Nephron (organoid): Measurements from ENCODE around the gene FBXO31.
A peak's percentile ranks its signal among the peaks of the same experiment; 100 is the strongest.

Experiments used
- H3K27ac Mint-ChIP-seq, 3 experiments: 2 replicates each; pipeline ENCODE4 v1.8.0; 2020; ENCODE audit warnings: mixed read lengths in 3 of 3, mild to moderate bottlenecking in 2 of 3, moderate library complexity in 1 of 3
- H3K27me3 Mint-ChIP-seq: 2 replicates; pipeline ENCODE4 v1.8.0; 2021; ENCODE audit warnings: low read depth, mild to moderate bottlenecking, moderate library complexity, mixed read lengths
- H3K36me3 Mint-ChIP-seq: 2 replicates; pipeline ENCODE4 v1.8.0; 2020; ENCODE audit warnings: low read depth, mixed read lengths
- H3K4me1 Mint-ChIP-seq: 2 replicates; pipeline ENCODE4 v1.8.0; 2020; ENCODE audit warnings: mixed read lengths
- H3K4me3 Mint-ChIP-seq, 3 experiments: 2 replicates each; pipeline ENCODE4 v1.8.0; 2020; ENCODE audit warnings: mild to moderate bottlenecking in 3 of 3, mixed read lengths in 3 of 3, moderate library complexity in 2 of 3
- H3K9me3 Mint-ChIP-seq: 2 replicates; pipeline ENCODE4 v1.8.0; 2020; ENCODE audit warnings: mixed read lengths
- TF ChIP-seq, protein P1 (sequence below), 3 experiments: fragments of 200-600 bp; sonication (generic); IDR thresholded peaks; one replicate each; pipeline ENCODE4 v1.5.0; 2021; ENCODE audit warnings: antibody characterized with exemption in 3 of 3; ENCODE audit not compliant: unreplicated experiment in 3 of 3

The FBXO31 gene

DNA sequence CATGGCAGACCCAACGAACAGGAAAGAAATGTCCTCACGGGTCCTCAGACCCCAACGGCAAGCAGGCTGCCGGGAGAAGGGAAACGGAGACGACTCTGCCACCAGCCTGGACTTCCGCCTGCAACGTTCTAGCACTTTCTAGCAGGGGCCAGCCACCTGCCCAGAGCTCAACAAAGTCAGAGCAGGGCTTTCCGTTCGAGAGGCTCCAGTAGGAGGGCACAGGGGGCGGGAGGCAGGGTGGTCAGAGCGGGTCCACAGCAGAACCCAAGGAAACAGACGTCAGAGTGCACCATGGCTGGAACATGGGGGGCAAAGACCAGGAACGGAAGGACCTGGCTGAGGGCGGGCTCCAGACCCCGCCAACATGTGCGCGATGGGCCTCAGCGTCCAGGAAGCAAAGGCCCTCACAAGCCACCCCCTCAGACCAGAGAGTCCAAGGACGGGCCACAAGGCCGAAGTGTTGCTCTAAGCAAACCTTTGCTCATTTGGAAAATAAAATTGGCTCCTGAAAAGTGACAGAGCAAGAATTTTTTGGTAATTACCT is 37.0 kb downstream of the FBXO31 start:
- H3K4me3 Mint-ChIP-seq = no peak overlapping the region
- no peaks in the 10 kb centered on the region for H3K9me3 Mint-ChIP-seq
- peaks cover 16% of the 10 kb centered on the region for H3K36me3 Mint-ChIP-seq
- H3K27ac Mint-ChIP-seq = no peak overlapping the region
- H3K4me1 Mint-ChIP-seq = peaks cover 12% of the 10 kb centered on the region
- TF ChIP-seq, protein P1, sequence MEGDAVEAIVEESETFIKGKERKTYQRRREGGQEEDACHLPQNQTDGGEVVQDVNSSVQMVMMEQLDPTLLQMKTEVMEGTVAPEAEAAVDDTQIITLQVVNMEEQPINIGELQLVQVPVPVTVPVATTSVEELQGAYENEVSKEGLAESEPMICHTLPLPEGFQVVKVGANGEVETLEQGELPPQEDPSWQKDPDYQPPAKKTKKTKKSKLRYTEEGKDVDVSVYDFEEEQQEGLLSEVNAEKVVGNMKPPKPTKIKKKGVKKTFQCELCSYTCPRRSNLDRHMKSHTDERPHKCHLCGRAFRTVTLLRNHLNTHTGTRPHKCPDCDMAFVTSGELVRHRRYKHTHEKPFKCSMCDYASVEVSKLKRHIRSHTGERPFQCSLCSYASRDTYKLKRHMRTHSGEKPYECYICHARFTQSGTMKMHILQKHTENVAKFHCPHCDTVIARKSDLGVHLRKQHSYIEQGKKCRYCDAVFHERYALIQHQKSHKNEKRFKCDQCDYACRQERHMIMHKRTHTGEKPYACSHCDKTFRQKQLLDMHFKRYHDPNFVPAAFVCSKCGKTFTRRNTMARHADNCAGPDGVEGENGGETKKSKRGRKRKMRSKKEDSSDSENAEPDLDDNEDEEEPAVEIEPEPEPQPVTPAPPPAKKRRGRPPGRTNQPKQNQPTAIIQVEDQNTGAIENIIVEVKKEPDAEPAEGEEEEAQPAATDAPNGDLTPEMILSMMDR (IDR thresholded peaks at IDR 0.05; ENCODE audit: unreplicated experiment in 3 of 3) = no peak
- H3K27me3 Mint-ChIP-seq = no peaks in the 10 kb centered on the region

DNA sequence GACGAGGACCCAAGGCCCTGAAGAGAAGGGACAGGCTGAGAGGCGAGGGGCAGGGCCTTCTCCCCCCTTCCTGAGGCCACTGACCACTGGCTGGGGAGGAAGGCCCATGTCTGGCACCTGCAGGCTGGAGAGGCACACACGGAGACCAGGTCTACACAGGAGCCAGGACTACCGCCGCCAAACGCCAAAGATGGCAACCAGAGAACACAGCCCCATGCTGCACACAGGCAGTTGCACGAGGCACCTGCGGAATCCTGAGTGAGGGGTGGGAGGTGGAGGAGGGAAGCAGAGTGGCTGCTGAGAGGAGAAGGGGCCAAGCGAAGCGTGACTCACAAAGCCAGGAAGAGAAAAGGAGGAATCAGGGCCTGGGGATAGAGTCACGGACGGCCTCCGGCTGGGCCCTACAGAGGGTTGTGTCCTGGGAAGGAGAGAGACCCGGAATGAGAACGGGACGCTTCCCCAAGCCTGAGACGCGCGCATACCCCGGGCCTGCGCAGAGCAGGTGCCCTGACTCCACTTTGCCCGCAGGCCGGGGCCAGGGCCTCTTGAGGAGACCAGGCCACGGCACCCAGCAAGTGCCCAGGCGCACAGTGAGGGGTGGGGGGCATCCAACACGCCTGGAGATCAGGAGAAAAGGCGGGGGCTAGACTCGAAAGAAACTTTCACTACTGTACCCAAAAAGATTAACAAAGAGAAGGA is 37.7 kb downstream of the FBXO31 start:
- peaks cover 12% of the 10 kb centered on the region for H3K4me1 Mint-ChIP-seq
- H3K27me3 Mint-ChIP-seq = no peaks in the 10 kb centered on the region

DNA sequence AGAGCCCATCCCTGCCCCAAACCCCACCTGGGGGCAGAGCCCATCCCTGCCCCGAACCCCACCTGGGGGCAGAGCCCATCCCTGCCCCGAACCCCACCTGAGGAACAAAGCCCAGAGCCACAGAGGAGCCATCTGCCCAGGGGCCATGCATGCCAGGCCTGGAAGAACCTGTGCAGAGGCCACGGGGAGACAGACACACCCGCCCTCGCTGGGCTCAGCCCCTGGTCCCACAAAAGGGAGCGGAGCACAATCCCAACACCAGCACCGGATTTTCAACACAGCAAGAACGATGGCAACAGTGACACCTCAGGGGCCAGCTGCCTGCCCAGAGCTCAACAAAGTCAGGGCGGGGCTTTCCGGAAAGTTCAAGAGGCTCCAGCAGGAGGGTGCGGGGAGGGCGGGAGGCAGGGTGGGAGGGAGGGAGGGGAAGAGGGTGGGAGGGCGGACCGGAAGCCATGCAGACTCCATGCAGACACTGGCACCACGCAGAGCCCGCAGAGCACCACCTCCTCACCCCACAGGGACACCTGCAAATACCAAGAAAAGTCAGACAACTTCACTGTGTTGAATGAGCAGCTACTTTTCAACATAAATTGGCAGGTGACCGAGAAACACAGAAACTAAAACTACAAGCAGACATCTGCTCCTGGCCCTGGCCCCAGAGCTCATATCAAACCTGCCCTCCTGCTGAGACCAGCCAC is 38.5 kb downstream of the FBXO31 start:
- Mint-ChIP-seq H3K9me3 (no peaks in the 10 kb centered on the region), H3K27ac (peak overlapping the region; percentile 60 to 90 (median 68)), H3K27me3 (no peaks in the 10 kb centered on the region), H3K4me3 (no peak overlapping the region), H3K36me3 (peaks cover 25% of the 10 kb centered on the region), H3K4me1 (peaks cover 7% of the 10 kb centered on the region)
- TF ChIP-seq, protein P1 (IDR thresholded peaks at IDR 0.05; ENCODE audit: unreplicated experiment in 3 of 3) = no peak

More for the DNA sequence above, 37.7 kb downstream of the FBXO31 start:
- Mint-ChIP-seq H3K36me3 (peaks cover 19% of the 10 kb centered on the region), H3K27ac (peak overlapping the region; percentile 60 to 90 (median 68)), H3K9me3 (no peaks in the 10 kb centered on the region), H3K4me3 (no peak overlapping the region)
- TF ChIP-seq, protein P1 (IDR thresholded peaks at IDR 0.05; ENCODE audit: unreplicated experiment in 3 of 3) = no peak

DNA sequence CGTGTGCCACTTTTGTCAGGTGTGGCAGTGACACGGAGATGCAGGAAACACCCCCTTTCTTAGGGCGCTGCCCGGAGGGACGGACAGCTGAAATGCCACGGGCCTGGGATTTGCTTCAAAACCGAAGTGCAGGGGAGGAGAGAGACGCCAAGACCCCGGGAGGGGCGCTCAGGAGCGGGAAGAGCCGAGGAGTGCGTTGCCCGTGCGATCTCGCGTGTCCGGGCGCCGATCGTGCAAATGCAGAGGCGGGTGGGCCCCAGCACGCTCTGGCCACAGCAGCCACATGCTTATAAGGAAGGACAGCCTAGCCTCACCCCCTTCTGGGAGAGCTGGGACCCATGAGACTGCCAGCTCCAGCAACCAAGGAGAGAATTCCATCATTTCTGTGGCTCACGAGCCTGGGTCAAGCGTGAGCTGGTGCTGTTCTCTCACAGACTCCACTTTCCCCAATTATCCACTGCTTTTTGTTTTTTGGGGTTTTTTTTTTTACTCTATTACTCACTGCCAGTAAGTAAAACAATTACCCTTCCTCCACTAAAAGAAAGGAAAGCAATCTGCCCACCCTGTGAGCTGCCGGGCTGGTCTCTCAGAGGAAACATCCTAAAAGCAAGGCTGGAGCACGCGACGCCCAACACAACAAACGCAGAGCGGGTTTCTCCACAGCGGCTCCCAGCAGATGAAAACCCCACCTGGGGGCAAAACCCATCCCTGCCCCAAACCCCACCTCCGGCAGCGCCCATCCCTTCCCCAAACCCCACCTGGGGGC is 39.2 kb downstream of the FBXO31 start:
- H3K9me3 Mint-ChIP-seq = no peaks in the 10 kb centered on the region
- no peak overlapping the region for H3K4me3 Mint-ChIP-seq
- TF ChIP-seq, protein P1 (IDR thresholded peaks at IDR 0.05; ENCODE audit: unreplicated experiment in 3 of 3) = no peak
- H3K4me1 Mint-ChIP-seq = peaks cover 7% of the 10 kb centered on the region
- H3K27ac Mint-ChIP-seq = peak overlapping the region in 1 of 3 experiments; percentile 37
- no peaks in the 10 kb centered on the region for H3K27me3 Mint-ChIP-seq
- peaks cover 28% of the 10 kb centered on the region for H3K36me3 Mint-ChIP-seq

DNA sequence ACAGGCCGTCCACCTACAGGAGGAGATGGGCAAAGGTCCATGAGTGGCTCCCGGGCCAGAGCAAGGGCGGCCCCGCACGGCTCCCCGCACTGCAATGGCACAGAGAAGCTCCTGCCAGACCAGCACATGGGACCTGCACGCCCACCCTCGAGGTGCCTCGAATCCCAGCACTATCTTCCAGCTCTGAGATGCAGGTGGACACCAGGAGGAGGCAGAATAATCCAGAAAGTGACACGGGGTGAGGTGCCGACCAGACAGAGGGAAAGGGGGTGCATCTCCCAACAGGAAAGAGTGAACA is 39.9 kb downstream of the FBXO31 start:
- TF ChIP-seq, protein P1 (IDR thresholded peaks at IDR 0.05; ENCODE audit: unreplicated experiment in 3 of 3) = no peak
- Mint-ChIP-seq H3K36me3 (peaks cover 29% of the 10 kb centered on the region), H3K27ac (peak overlapping the region in 1 of 3 experiments; percentile 37), H3K9me3 (no peaks in the 10 kb centered on the region), H3K4me3 (no peak overlapping the region), H3K27me3 (no peaks in the 10 kb centered on the region), H3K4me1 (peaks cover 7% of the 10 kb centered on the region)
